ENCODE results near the gene GAK.

Gene GAK

GRCh38 chr4:866761-867390 lies 65.2 kb downstream of the GAK start:
- DNase-seq = no peak

GRCh38 chr4:866068-866760 lies 65.9 kb downstream of the GAK start:
- no peak for DNase-seq

GRCh38 chr4:865572-865971 lies 66.5 kb downstream of the GAK start:
- DNase-seq = no peak

GRCh38 chr4:865121-865465 lies 67.0 kb downstream of the GAK start:
- no peak for DNase-seq

- no peak for DNase-seq
Measured at GRCh38 chr4:864456-865120, 67.5 kb downstream of the GAK start.

- no peak for DNase-seq
Measured at GRCh38 chr4:860561-860960, 71.6 kb downstream of the GAK start.

GRCh38 chr4:859496-859895 lies 72.6 kb downstream of the GAK start:
- no peak for DNase-seq

- DNase-seq = no peak
Measured at GRCh38 chr4:858831-859451, 73.2 kb downstream of the GAK start.

- DNase-seq = no peak
Measured at GRCh38 chr4:858041-858481, 74.1 kb downstream of the GAK start.

- DNase-seq = no peak
Measured at GRCh38 chr4:857461-857860, 74.7 kb downstream of the GAK start.

- no peak for DNase-seq
Measured at GRCh38 chr4:856225-856901, 75.8 kb downstream of the GAK start.

GRCh38 chr4:855880-856224 lies 76.3 kb downstream of the GAK start:
- DNase-seq = no peak

- DNase-seq = no peak
Measured at GRCh38 chr4:854356-854755, 77.8 kb downstream of the GAK start.

- no peak for DNase-seq
Measured at GRCh38 chr4:853416-853781, 78.7 kb downstream of the GAK start.

GRCh38 chr4:851701-852430 lies 80.2 kb downstream of the GAK start:
- DNase-seq = no peak

GRCh38 chr4:850323-850945 lies 81.7 kb downstream of the GAK start:
- DNase-seq = no peak

- DNase-seq = no peak
Measured at GRCh38 chr4:849478-850175, 82.5 kb downstream of the GAK start.

- no peak for DNase-seq
Measured at GRCh38 chr4:848803-849477, 83.2 kb downstream of the GAK start.

GRCh38 chr4:848307-848691 lies 83.8 kb downstream of the GAK start:
- DNase-seq = no peak

- DNase-seq = no peak
Measured at GRCh38 chr4:845836-846251, 86.3 kb downstream of the GAK start.

GRCh38 chr4:845233-845835 lies 86.8 kb downstream of the GAK start:
- no peak for DNase-seq

Data from NCI-H1417 treated with DMSO at 0.1 percent for 48 hours (cell line).